ENCODE results near the gene ACVR1.

GRCh38 chr2:157864857-157865430, 11.2 kb downstream of the ACVR1 start:
- TF ChIP-seq CTCF (conservative IDR thresholded peaks at IDR 0.05 in 1 of 2, IDR thresholded peaks at IDR 0.05 in 1 of 2; ENCODE audit: low read depth in 1 of 2, low read length in 2 of 2) (no peak), EZH2 (IDR thresholded peaks at IDR 0.05; ENCODE audit: low read length, missing control alignments) (no peak)
